Right atrium auricular region (tissue), 2 donors: Measurements from ENCODE around the gene GPR171. TPM values are rescaled to one million over a fixed set of nuclear protein-coding genes. Genes with fewer than 3 reads are reported as not detected.

Source experiments
- DNase-seq: peaks from one replicate; pipeline ENCODE4 v3.0.0-alpha.2; 2019; ENCODE audit warnings: low spot score
- H3K27ac ChIP-seq, 2 donors: fragments of 200-600 bp; sonication (generic); 1 replicate in 1 of 2; 2 replicates in 1 of 2; pipeline ENCODE4 v1.5.1; 2016 to 2019
- H3K27me3 ChIP-seq, 2 donors: fragments of 200-600 bp; sonication (generic); one replicate each; pipeline versions ENCODE4 v1.5.1 to v1.6.0; 2017 to 2019
- H3K36me3 ChIP-seq: fragments of 200-600 bp; sonication (generic); one replicate; pipeline ENCODE4 v1.5.1; 2016
- H3K4me1 ChIP-seq, 2 donors: fragments of 200-600 bp; sonication (generic); one replicate each; pipeline versions ENCODE4 v1.5.1 to v1.6.0; 2017 to 2019
- H3K4me3 ChIP-seq, 2 donors: fragments of 200-600 bp; sonication (generic); 1 replicate in 1 of 2; 2 replicates in 1 of 2; pipeline ENCODE4 v1.5.1; 2017 to 2019; ENCODE audit warnings: mild to moderate bottlenecking in 1 of 2, moderate library complexity in 1 of 2
- H3K9me3 ChIP-seq, 2 donors: fragments of 200-600 bp; sonication (generic); one replicate each; pipeline ENCODE4 v1.5.1; 2019
- CTCF ChIP-seq, 2 donors: fragments of 200-600 bp; sonication (generic); IDR thresholded peaks; one replicate each; pipeline ENCODE4 v1.5.1; 2019; ENCODE audit warnings: antibody characterized with exemption in 2 of 2
- total RNA-seq, 2 donors: library from RNA; depleted of rRNA; stranded (reverse); fragments of >200 nt; gene quantifications; one replicate each; pipeline ENCODE4 v1.1.0, GENCODE V29; 2016

Gene GPR171
- total RNA-seq, 2 donors from 2014 or later, result 0.37 to 0.39 TPM

- no peak overlapping the region for H3K4me3 ChIP-seq
- DNase-seq, result no peak
- H3K9me3 ChIP-seq, result no peaks in the 10 kb centered on the region
- H3K4me1 ChIP-seq, result no peaks in the 10 kb centered on the region
- no peak overlapping the region for H3K27ac ChIP-seq
- H3K36me3 ChIP-seq, result no peaks in the 10 kb centered on the region
- H3K27me3 ChIP-seq, result no peaks in the 10 kb centered on the region
- TF ChIP-seq CTCF (IDR thresholded peaks at IDR 0.05), result peak; percentile 30 to 58
Observed at GRCh38 chr3:151156618-151157216, 46.3 kb downstream of the GPR171 start.

GRCh38 chr3:151155409-151156128 lies 47.4 kb downstream of the GPR171 start:
- Histone ChIP-seq H3K27ac (no peak overlapping the region), H3K4me1 (no peaks in the 10 kb centered on the region), H3K9me3 (no peaks in the 10 kb centered on the region), H3K36me3 (no peaks in the 10 kb centered on the region), H3K27me3 (no peaks in the 10 kb centered on the region), H3K4me3 (no peak overlapping the region)
- no peak for DNase-seq
- no peak for TF ChIP-seq CTCF (IDR thresholded peaks at IDR 0.05)

- no peak for DNase-seq
- no peak for TF ChIP-seq CTCF (IDR thresholded peaks at IDR 0.05)
Observed at GRCh38 chr3:151154566-151154965, 48.5 kb downstream of the GPR171 start.

GRCh38 chr3:151152455-151153079 lies 50.4 kb downstream of the GPR171 start:
- no peak for DNase-seq
- Histone ChIP-seq H3K4me1 (no peaks in the 10 kb centered on the region), H3K36me3 (no peaks in the 10 kb centered on the region), H3K27ac (no peak overlapping the region), H3K9me3 (no peaks in the 10 kb centered on the region), H3K4me3 (no peak overlapping the region), H3K27me3 (no peaks in the 10 kb centered on the region)
- TF ChIP-seq CTCF (IDR thresholded peaks at IDR 0.05), result no peak

More at GRCh38 chr3:151154566-151154965, 48.5 kb downstream of the GPR171 start:
- Histone ChIP-seq H3K36me3 (no peaks in the 10 kb centered on the region), H3K4me3 (no peak overlapping the region), H3K9me3 (no peaks in the 10 kb centered on the region), H3K27me3 (no peaks in the 10 kb centered on the region), H3K4me1 (no peaks in the 10 kb centered on the region), H3K27ac (no peak overlapping the region)

Other genes with a start within 250 kb of the GPR171 start
- gene CLRN1, start 230.5 kb downstream of the GPR171 start, total RNA-seq, result not detected
- under 1 TPM; 0.07 to 0.35 TPM for gene MED12L, start 117.6 kb downstream of the GPR171 start, total RNA-seq
- 1 to 10 TPM; 1.3 to 3.6 TPM for gene P2RY14, start 75.3 kb upstream of the GPR171 start, total RNA-seq
- gene GPR87, start 113.6 kb upstream of the GPR171 start, total RNA-seq, result not detected
- under 1 TPM; 0.41 to 0.75 TPM for gene P2RY13, start 126.3 kb upstream of the GPR171 start, total RNA-seq
- gene P2RY12, start 181.5 kb upstream of the GPR171 start, total RNA-seq, result 1 to 10 TPM; 1.4 to 1.5 TPM